ENCODE measurements around the gene DBH.

Gene DBH

GRCh38 chr9:133598978-133599377, 37.2 kb upstream of the DBH start:
- FAIRE-seq (no peak), DNase-seq (ENCODE audit: insufficient read length, low spot score) (no peak)
- TF ChIP-seq POLR2A (IDR thresholded peaks at IDR 0.05; ENCODE audit: low read depth, low read length): no peak

- FAIRE-seq: no peak
Observed at GRCh38 chr9:133599470-133600173, 36.5 kb upstream of the DBH start.

DNA sequence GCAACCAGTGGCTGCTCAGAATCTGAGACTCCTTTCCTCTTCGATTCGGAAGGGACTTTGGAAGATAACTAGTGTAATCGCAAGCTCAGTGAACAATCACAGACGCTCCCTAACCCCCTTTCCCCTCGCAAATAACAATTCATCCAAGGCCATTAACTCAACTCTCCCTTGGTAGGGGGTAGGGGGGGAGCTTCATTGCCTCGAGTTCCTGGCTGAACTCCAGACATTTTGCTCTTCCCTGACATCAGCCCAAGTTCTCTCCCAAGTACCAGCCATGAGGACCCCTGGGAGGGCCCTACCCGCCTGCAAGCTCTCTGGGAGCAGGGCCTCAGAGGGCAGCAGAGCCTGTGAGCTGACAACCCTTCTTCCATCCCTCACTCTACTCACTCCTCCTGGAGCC, 35.4 kb upstream of the DBH start:
- TF ChIP-seq POLR2A (IDR thresholded peaks at IDR 0.05; ENCODE audit: low read depth, low read length): no peak
- DNase-seq (ENCODE audit: insufficient read length, low spot score): no peak
- no peak for FAIRE-seq

More at GRCh38 chr9:133599470-133600173, 36.5 kb upstream of the DBH start:
- DNase-seq (ENCODE audit: insufficient read length, low spot score): no peak
- TF ChIP-seq POLR2A (IDR thresholded peaks at IDR 0.05; ENCODE audit: low read depth, low read length): no peak

GRCh38 chr9:133601746-133602145, 34.4 kb upstream of the DBH start:
- FAIRE-seq (no peak), DNase-seq (ENCODE audit: insufficient read length, low spot score) (no peak)
- TF ChIP-seq POLR2A (IDR thresholded peaks at IDR 0.05; ENCODE audit: low read depth, low read length): no peak

DNA sequence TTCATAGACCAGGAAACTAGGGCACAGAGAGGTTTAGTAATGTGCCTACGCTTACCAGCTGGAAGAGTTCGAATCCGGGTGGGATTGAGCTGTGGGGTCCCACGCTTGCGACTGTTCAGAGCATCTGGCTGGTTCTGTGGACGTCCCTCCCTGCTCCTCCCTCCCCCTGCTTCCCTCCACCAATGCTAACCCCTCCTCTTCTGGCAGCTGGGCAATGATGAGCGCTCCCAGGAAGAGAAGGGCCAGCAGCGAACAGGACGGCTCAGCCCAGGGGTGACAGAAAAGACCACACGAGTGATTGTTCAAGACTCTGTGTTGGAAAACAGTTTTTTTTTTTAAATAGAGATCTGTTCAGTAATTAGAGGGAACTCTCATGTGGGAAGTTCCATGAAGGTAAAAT, 33.9 kb upstream of the DBH start:
- FAIRE-seq: no peak
- no peak for DNase-seq (ENCODE audit: insufficient read length, low spot score)
- no peak for TF ChIP-seq POLR2A (IDR thresholded peaks at IDR 0.05; ENCODE audit: low read depth, low read length)

GRCh38 chr9:133603135-133603927, 32.8 kb upstream of the DBH start:
- FAIRE-seq (no peak), DNase-seq (ENCODE audit: insufficient read length, low spot score) (no peak)
- TF ChIP-seq POLR2A (IDR thresholded peaks at IDR 0.05; ENCODE audit: low read depth, low read length): no peak

DNA sequence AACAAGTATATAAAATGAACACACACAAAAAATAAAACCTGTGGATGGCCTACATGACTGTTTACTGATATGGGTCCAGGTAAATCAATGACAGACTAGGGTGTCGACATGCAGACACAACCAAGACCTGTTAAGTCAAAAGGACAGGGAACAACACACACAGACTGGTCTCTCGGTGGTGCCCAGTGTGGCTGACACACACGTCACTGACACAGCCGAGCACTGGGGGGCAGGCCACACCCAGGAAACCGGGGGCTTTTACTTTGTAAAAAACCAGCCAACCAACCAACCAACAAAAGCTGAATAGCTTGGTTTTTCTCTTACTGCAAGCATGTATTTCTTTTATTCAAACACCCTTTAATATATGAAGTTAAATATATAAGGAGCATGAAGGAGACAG, 31.9 kb upstream of the DBH start:
- FAIRE-seq (no peak), DNase-seq (ENCODE audit: insufficient read length, low spot score) (no peak)
- TF ChIP-seq POLR2A (IDR thresholded peaks at IDR 0.05; ENCODE audit: low read depth, low read length): no peak

DNA sequence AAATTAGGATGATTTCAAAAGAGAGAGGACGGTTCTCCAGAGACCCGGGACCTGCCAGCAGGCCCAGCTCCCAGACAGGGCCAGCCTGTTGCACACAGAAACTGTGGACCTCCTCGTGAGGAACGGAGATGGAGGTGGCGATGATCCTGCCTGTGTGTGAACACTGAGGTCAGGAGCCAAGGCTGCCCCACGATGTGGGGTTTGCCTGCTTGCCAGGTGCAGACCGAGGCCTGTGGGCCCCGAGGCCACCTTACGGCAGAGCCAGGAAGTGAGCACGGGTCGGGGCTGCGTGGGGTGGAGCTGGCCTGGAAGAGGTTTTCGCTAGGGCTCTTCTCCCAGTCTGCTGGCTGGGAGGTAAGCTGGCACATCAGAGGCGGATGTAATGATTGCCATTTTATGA, 31.3 kb upstream of the DBH start:
- FAIRE-seq: no peak
- TF ChIP-seq POLR2A (IDR thresholded peaks at IDR 0.05; ENCODE audit: low read depth, low read length): no peak
- DNase-seq (ENCODE audit: insufficient read length, low spot score): no peak

- FAIRE-seq: no peak
- no peak for TF ChIP-seq POLR2A (IDR thresholded peaks at IDR 0.05; ENCODE audit: low read depth, low read length)
- DNase-seq (ENCODE audit: insufficient read length, low spot score): no peak
Observed at GRCh38 chr9:133605446-133605845, 30.7 kb upstream of the DBH start.

DNA sequence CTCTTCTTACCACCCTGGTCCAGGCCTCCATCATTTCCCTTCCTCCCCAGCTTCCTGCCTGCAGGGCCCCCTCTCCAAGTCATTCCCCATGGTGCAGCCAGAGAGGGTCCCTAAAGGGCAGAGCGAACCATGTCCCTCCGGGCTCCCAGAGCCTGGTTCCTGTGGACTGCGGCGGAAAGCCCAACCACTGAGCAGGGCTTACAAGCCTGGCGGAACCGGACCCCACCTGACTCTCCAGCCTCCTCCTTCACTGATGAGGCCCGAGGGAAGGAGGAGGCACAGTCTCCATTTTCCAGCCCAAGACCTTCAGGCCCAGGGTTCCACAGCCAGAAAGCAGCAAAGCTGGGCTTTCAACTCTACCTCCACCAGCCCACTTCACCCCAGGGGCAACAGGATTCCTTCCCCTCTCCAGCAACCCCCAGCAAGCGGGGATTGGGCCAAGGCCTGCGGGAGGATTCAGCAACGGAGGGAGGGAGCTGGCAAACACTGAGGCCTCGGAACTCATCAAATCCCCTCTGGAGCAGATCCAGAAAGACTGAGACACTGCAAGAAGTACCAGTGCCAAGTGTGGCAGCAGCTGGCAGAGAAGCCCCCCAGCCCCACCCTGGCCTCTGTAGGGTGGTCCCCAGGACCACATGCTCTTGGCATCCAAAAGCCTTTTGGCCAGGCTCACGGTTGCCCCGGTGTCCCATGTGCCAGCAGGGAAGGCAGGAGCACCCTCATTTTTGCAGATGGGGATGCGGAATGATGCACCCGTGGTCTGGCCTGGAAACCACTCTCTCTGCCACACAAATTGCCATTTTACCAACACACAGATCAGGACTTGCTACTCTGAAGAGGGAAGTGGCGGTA, 30.1 kb upstream of the DBH start:
- no peak for DNase-seq (ENCODE audit: insufficient read length, low spot score)
- TF ChIP-seq POLR2A (IDR thresholded peaks at IDR 0.05; ENCODE audit: low read depth, low read length): no peak
- no peak for FAIRE-seq

- FAIRE-seq (no peak), DNase-seq (ENCODE audit: insufficient read length, low spot score) (no peak)
- no peak for TF ChIP-seq POLR2A (IDR thresholded peaks at IDR 0.05; ENCODE audit: low read depth, low read length)
Observed at GRCh38 chr9:133606708-133607025, 29.5 kb upstream of the DBH start.

- no peak for TF ChIP-seq POLR2A (IDR thresholded peaks at IDR 0.05; ENCODE audit: low read depth, low read length)
- DNase-seq (ENCODE audit: insufficient read length, low spot score): no peak
- FAIRE-seq: no peak
Observed at GRCh38 chr9:133607381-133607780, 28.8 kb upstream of the DBH start.

GRCh38 chr9:133607976-133608375, 28.2 kb upstream of the DBH start:
- FAIRE-seq: no peak
- DNase-seq (ENCODE audit: insufficient read length, low spot score): no peak
- no peak for TF ChIP-seq POLR2A (IDR thresholded peaks at IDR 0.05; ENCODE audit: low read depth, low read length)

GRCh38 chr9:133608382-133608781, 27.8 kb upstream of the DBH start:
- FAIRE-seq: no peak
- no peak for TF ChIP-seq POLR2A (IDR thresholded peaks at IDR 0.05; ENCODE audit: low read depth, low read length)
- no peak for DNase-seq (ENCODE audit: insufficient read length, low spot score)
